Uterus (tissue), 4 donors: ENCODE measurements around the gene CRIP2. TPM values are rescaled to one million over a fixed set of nuclear protein-coding genes. Genes with fewer than 3 reads are reported as not detected.

ENCODE experiments used
- DNase-seq, 2 donors: peaks; one replicate each; pipeline ENCODE4 v3.0.0-alpha.2; 2019 to 2020
- H3K27ac ChIP-seq, 2 donors: fragments of 200-600 bp; sonication (generic); 1 replicate in 1 of 2; 2 replicates in 1 of 2; pipeline ENCODE4 v1.5.1; 2016 to 2018
- H3K27me3 ChIP-seq, 2 donors: fragments of 200-600 bp; sonication (generic); one replicate each; pipeline ENCODE4 v1.5.1; 2018 to 2019; ENCODE audit warnings: control low read depth in 1 of 2
- H3K36me3 ChIP-seq, 2 donors: fragments of 200-600 bp; sonication (generic); one replicate each; pipeline ENCODE4 v1.5.1; 2019; ENCODE audit warnings: control low read depth in 1 of 2
- H3K4me1 ChIP-seq, 2 donors: fragments of 200-600 bp; sonication (generic); one replicate each; pipeline ENCODE4 v1.5.1; 2018 to 2019; ENCODE audit warnings: control low read depth in 1 of 2
- H3K4me3 ChIP-seq, 2 donors: fragments of 200-600 bp; sonication (generic); 1 replicate in 1 of 2; 2 replicates in 1 of 2; pipeline ENCODE4 v1.5.1; 2018 to 2019; ENCODE audit warnings: mild to moderate bottlenecking in 1 of 2
- H3K9me3 ChIP-seq, 2 donors: fragments of 200-600 bp; sonication (generic); one replicate each; pipeline ENCODE4 v1.5.1; 2019; ENCODE audit warnings: control low read depth in 1 of 2
- POLR2A ChIP-seq, 2 donors: fragments of 450-650 bp; IDR thresholded peaks; one replicate each; pipeline ENCODE4 v1.6.1; 2016; ENCODE audit warnings: antibody characterized with exemption in 2 of 2, mild to moderate bottlenecking in 1 of 2, moderate library complexity in 1 of 2
- intact Hi-C: fragments of 100-400 bp; cut with DNase I; formaldehyde crosslinking; loops from one replicate; pipeline ENCODE4 v1.15.1; 2023; ENCODE audit warnings: low total_unique reads
- total RNA-seq, 4 donors: library from RNA; depleted of rRNA in 3 of 4; stranded (reverse); fragments of >200 nt in 3 of 4; gene quantifications; one replicate each; pipeline versions ENCODE4 v1.1.0 to v1.2.4, GENCODE V29; 2014 to 2023
- TF ChIP-seq, protein P1 (sequence below), 4 experiments: fragments of 200-600 bp in 2 of 4; fragments of 450-650 bp in 2 of 4; sonication (generic) in 2 of 4; IDR thresholded peaks; one replicate each; pipeline ENCODE4 v1.5.1; 2016 to 2019; ENCODE audit warnings: antibody characterized with exemption in 4 of 4, mild to moderate bottlenecking in 2 of 4, moderate library complexity in 1 of 4
- donor health status: DM: yes; HTN: yes; CAD: no.

The CRIP2 gene
- total RNA-seq, 4 donors from 2014 or later, result 76.1 to 377 (median 163) TPM

- Histone ChIP-seq H3K9me3 (no peaks in the 10 kb centered on the region), H3K27me3 (no peaks in the 10 kb centered on the region), H3K4me3 (no peak overlapping the region), H3K36me3 (no peaks in the 10 kb centered on the region), H3K4me1 (no peaks in the 10 kb centered on the region), H3K27ac (no peak overlapping the region)
- intact Hi-C loops, result no loop called here
- TF ChIP-seq POLR2A (IDR thresholded peaks at IDR 0.05), result no peak
- TF ChIP-seq, protein P1, sequence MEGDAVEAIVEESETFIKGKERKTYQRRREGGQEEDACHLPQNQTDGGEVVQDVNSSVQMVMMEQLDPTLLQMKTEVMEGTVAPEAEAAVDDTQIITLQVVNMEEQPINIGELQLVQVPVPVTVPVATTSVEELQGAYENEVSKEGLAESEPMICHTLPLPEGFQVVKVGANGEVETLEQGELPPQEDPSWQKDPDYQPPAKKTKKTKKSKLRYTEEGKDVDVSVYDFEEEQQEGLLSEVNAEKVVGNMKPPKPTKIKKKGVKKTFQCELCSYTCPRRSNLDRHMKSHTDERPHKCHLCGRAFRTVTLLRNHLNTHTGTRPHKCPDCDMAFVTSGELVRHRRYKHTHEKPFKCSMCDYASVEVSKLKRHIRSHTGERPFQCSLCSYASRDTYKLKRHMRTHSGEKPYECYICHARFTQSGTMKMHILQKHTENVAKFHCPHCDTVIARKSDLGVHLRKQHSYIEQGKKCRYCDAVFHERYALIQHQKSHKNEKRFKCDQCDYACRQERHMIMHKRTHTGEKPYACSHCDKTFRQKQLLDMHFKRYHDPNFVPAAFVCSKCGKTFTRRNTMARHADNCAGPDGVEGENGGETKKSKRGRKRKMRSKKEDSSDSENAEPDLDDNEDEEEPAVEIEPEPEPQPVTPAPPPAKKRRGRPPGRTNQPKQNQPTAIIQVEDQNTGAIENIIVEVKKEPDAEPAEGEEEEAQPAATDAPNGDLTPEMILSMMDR (IDR thresholded peaks at IDR 0.05), result no peak
- DNase-seq, result no peak
These were observed 18.6 kb upstream of the CRIP2 start for GRCh38 chr14:105455766-105456660.

DNA sequence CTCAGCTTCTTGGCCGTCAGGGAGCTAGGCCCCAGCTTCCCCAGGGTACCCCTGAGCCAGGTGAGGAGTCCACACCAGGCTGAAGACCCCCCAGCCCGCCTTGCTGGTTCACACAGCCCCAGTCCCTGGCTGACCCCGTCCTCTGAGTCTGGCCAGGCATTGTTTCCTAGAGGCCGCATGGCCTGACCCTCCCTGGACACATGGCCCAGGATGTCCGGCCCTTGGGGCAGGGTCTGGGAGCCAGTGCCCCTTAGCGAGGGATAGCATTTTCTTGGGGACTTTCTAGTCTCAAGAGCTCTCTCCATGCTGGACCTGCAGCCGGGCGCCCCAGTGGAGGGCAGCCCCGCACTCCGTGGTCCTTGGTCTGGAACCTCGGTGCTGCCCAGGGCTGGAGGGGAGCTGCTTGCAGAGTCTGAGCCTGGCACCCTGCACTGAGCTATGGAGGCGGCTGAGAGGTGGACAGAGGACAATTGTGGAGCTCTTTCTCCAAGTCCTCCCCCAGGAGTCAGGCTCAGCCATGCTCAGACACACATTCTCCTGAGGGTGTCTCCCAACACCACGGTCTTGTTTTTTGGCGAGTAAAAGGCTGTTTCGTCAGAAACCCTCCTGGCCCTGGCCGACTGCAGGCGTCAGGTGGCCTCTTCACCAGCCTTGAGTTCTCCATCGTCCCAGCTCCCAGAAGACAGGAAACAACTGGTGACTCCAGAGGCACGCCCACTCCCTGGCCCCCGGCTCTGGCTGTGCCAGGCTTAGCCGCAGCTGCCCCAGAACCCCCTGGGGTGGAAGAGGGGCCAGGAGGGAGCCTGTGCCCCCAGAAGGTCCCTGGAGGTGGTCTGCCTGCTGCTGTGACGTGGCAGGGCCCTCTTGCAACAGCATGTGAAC lies 17.6 kb upstream of the CRIP2 start:
- no peak for DNase-seq
- Histone ChIP-seq H3K4me1 (no peaks in the 10 kb centered on the region), H3K36me3 (no peaks in the 10 kb centered on the region), H3K27ac (no peak overlapping the region), H3K27me3 (no peaks in the 10 kb centered on the region), H3K4me3 (no peak overlapping the region), H3K9me3 (no peaks in the 10 kb centered on the region)
- TF ChIP-seq POLR2A (IDR thresholded peaks at IDR 0.05), result no peak
- TF ChIP-seq, protein P1 (IDR thresholded peaks at IDR 0.05), result no peak
- intact Hi-C loops, result no loop called here

DNA sequence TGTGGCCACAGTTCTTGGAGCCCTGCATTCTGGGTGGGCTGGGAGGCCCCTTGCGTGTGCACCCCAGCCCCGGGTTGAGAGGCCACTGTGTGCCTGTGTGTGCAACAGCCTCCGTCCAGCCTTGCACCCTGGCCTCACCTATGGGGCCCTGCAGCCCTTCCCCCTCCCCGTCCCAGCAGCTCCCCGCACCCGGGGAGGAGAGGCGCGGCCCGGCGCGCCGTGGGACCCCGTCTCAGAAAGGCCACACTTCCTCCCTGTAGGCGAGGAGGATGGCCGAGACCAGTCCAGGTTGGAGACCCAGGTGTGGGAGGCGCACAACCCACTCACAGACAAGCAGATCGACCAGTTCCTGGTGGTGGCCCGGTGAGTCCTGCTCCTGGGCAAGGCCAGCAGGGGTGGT lies 16.6 kb upstream of the CRIP2 start:
- H3K4me3 ChIP-seq, result no peak overlapping the region
- intact Hi-C loops, result no loop called here
- no peaks in the 10 kb centered on the region for H3K9me3 ChIP-seq
- H3K27me3 ChIP-seq, result no peaks in the 10 kb centered on the region
- TF ChIP-seq POLR2A (IDR thresholded peaks at IDR 0.05), result no peak
- TF ChIP-seq, protein P1 (IDR thresholded peaks at IDR 0.05), result no peak
- no peaks in the 10 kb centered on the region for H3K36me3 ChIP-seq
- H3K4me1 ChIP-seq, result no peaks in the 10 kb centered on the region
- DNase-seq, result no peak
- no peak overlapping the region for H3K27ac ChIP-seq

- intact Hi-C loops, result no loop called here
- H3K9me3 ChIP-seq, result no peaks in the 10 kb centered on the region
- DNase-seq, result no peak
- no peaks in the 10 kb centered on the region for H3K27me3 ChIP-seq
- H3K4me3 ChIP-seq, result no peak overlapping the region
- TF ChIP-seq POLR2A (IDR thresholded peaks at IDR 0.05), result no peak
- TF ChIP-seq, protein P1 (IDR thresholded peaks at IDR 0.05), result no peak
- no peaks in the 10 kb centered on the region for H3K4me1 ChIP-seq
- no peak overlapping the region for H3K27ac ChIP-seq
- H3K36me3 ChIP-seq, result no peaks in the 10 kb centered on the region
These were observed 16.1 kb upstream of the CRIP2 start for GRCh38 chr14:105458571-105458970.

DNA sequence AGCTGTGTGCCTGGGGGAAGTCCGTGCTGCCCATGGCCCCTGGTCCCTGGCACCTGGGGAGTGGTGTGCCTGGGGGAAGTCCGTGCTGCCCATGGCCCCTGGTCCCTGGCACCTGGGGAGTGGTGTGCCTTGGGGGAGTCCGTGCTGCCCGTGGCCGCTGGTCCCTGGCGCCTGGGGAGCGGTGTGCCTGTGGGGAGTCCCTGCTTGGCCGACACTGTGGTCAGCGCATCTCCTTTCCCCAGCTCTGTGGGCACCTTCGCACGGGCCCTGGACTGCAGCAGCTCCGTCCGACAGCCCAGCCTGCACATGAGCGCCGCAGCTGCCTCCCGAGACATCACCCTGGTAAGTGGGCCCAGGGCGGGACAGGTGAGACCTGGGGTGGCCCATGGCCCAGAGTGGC lies 14.5 kb upstream of the CRIP2 start:
- no peak for TF ChIP-seq POLR2A (IDR thresholded peaks at IDR 0.05)
- TF ChIP-seq, protein P1 (IDR thresholded peaks at IDR 0.05), result no peak
- Histone ChIP-seq H3K27ac (no peak overlapping the region), H3K4me1 (no peaks in the 10 kb centered on the region), H3K9me3 (no peaks in the 10 kb centered on the region), H3K4me3 (no peak overlapping the region), H3K27me3 (no peaks in the 10 kb centered on the region), H3K36me3 (no peaks in the 10 kb centered on the region)
- no peak for DNase-seq
- intact Hi-C loops, result no loop called here
